COLO668 (cell line): Measurements from ENCODE around the gene ATP6AP1.
A peak's percentile ranks its signal among the peaks of the same experiment; 100 is the strongest.

Source experiments
- DNase-seq: peaks from one replicate; lab custom pipeline; 2025; ENCODE audit not compliant: unreplicated experiment; lab: John Stamatoyannopoulos, UW

ATP6AP1 gene

DNA sequence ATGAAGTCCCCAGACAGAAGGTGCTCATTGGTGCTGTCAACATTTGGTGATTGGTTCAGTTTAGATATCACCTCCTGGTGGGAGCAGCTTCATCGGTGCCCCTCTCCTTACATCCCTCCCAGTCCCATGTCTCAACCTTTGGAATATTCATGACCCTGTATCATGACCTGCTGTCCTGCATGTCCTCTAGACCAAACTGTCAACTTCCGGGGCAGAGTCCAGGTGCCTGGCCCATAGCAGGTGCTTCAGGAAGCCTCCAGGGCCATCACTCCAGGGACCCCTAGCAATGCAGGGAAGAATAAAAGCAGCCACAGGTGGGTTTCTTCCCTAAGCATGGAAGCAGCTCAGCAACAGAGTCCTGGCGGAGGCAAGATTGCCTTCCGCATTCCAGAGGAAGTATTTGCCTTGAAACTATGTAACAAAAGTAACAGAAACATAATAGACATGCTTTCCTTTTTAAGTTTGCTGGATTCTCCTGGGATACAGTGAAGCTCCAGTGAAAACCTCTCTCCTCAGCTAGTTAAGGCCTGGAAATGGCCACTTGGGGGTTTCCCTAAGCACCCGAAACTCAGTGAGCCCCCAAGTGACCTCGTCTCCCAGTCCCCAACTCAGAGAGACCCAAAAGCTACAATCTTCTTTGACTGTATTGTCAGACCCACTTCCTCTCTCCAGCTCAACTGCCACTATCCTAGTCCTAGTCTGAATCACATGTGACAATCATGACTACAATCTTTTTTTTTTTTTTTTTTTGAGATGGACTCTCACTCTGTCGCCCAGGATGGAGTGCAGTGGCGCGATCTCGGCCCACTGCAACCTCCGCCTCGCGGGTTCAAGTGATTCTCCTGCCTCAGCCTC is 1.3 kb upstream of the ATP6AP1 start:
- DNase-seq, result no peak

DNA sequence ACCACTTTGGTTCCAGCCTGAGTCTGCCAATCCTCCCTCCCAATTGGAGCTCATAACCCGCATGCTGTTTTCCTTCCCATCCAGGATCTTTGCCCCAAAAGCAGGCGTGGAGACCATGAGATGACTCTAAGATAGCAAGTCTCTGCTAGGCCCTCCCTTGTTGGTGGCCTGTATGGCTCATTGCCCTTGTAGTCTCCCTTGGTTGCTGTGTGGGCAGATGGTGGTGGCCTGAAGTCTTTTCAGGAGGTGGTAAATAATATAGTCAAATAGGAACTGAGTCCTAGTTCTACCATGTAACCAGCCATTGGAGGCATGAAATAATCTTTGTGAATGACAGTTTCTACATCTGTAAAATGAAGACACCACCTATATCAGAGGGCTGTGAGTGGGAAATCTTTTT is 1.2 kb downstream of the ATP6AP1 start:
- DNase-seq, result no peak

DNA sequence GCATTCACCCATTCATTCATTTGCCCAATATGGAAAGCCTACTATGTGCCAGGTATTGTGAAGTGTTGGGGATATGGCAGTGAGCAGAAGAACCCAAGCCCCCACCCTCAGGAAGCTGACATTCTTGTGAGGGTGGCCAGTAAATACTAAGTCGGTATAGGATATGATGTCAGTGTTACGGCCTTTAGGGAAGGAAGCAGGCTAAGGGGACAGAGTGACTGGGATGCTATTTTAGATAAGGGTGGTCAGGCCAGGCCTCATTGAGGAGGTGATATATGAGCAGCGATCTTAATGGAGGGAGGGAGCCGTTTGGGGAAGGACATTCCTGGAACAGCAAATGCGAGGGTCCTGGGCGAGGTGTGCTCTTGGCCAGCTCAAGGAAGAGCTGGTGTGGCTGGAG is 2.0 kb downstream of the ATP6AP1 start:
- DNase-seq, result no peak

DNA sequence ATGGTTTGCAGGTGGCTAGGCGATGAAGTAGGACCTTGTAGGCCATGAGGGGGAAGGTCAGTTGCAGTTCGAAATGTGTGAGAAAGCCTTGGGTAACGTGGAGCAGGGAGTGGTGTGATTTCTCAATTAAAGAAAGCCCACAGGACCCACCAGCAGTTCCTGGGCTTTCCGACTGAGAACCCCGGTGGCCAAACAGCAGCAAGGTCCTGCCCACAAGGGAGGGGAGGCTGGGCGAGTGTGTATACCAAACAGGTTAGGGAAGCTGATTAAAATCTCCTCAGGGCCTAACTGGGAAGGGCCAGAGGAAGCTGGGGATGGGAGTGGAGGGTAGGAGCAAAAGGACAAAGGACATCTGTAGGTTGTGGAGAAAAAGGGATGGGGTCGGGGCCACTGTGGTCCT is 2.4 kb downstream of the ATP6AP1 start:
- no peak for DNase-seq

DNA sequence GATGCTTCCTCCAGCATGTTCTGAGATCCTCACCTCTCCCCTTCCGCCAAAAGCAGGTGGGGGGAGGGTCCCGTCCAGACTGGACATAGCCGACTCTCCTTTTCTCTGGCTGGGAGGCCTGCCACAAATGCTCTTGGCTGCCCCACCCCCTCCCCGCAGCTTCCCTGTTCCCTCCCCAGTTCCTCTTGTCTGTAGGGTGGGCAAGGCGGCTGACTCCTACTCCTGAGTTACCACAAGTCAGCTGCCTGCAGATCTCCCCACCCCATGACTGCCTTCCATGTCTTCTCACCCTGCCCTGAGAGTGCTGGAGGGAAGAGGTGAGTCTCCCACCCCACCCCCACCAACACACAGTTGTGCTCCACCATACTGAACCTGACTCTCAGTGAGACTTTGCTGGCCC is 2.9 kb downstream of the ATP6AP1 start:
- no peak for DNase-seq

DNA sequence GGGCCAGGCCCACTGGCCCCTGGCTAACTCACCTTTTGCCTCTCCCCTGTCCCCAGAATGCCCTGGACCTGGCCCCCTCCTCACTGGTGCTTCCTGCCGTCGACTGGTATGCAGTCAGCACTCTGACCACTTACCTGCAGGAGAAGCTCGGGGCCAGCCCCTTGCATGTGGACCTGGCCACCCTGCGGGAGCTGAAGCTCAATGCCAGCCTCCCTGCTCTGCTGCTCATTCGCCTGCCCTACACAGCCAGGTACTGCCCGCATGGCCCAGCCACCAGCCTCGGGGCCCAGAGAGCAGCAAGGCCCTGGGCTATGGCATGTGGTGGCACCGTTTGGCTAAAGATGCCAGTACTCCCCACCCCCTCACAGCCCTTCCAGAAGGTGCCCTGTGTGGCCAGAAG is 3.7 kb downstream of the ATP6AP1 start:
- no peak for DNase-seq

DNA sequence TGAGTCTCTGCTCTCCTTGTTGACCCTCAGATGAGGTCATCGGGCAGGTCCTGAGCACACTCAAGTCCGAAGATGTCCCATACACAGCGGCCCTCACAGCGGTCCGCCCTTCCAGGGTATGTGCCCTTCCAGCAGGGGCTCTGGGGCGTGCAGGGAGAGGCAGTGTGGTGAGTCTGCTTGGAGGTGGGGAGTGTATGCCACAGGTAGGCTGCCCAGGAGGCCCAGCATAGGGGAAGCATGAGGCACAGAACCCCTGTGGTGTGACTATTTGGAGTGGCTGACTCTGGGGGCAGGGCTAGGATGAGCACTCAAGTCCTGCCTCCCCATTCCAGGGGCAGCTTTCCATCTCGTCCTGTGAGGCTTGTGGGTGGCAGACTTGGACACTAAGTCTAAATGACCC is 5.1 kb downstream of the ATP6AP1 start:
- no peak for DNase-seq

DNA sequence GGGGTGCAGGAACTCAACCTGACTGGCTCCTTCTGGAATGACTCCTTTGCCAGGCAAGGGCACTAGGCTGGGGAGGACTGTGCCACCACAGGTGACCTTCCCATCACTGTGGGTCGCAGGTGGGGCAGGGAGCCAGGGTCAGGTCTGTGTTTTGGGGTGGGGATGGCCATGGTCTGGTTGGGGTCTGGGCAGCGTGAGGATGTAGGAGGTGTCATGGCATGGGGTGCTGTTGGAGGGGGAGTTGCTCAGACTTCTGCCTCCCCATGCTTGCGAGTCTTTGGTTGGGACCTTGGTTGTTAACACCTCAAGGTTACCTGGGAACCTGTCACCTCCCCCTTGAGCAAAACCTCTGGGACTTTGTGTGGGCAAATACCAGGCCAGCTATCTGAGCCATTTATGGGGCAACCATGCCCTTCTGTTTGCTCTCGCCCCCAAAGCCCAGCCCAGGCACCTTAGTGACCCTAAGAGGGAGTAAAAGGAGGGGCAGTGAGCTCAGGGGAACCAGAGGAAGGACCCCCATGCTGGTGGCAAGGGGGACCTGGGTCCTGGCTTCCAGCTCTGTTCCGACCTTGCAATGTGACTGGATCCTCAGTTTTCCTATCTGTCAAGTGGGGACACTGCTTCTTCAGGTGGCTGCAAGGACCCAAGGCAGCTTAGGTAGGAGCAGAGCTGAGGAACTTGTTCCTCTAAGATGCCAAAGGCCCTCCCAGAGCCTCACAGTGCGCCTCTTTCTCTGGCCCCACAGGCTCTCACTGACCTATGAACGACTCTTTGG is 6.1 kb downstream of the ATP6AP1 start:
- DNase-seq, result no peak

DNA sequence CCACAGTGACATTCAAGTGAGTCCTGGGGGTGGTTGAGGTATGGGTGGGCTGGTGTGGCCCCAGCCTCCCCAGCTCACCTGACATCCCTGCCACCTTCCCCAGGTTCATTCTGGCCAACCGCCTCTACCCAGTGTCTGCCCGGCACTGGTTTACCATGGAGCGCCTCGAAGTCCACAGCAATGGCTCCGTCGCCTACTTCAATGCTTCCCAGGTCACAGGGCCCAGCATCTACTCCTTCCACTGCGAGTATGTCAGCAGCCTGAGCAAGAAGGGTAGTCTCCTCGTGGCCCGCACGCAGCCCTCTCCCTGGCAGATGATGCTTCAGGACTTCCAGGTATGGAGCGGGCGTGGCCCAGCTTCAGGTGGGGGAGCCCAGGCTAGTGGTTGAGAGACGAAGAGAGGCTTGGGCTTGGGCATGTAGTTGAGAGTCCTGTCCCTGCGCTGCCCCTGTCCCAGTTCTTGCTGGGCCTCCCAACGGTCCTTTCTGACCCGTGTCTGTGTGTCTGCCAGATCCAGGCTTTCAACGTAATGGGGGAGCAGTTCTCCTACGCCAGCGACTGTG is 6.8 kb downstream of the ATP6AP1 start:
- DNase-seq, result no peak

DNA sequence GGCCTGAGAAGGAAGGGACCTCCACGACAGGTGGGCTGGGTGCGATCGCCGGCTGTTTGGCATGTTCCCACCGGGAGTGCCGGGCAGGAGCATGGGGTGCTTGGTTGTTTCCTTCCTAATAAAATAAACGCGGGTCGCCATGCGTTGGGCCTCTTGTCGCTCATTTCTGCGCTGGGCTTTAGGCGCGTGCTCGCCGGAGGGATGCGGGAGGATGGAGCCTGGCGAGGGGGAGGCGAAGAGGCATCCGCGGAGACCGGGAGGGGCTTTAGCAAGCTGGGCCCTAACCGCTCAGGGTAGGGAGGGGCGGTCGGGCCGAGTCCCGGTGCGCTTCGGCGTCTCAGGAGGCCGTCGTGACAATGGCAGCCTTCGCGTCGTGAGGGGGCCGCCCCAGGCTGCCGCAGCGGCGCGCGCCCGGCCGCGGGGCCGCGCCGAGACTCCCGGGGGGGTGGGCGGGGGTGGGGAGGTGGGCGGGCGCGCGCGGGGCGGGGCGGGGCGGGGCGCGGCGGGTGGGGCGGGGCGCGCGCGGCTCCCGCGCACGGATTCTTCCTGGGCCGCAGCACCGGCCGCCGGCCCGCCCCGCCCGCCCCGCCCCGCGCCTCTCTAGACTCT is 8.0 kb downstream of the ATP6AP1 start:
- DNase-seq, result peak; percentile 77

DNA sequence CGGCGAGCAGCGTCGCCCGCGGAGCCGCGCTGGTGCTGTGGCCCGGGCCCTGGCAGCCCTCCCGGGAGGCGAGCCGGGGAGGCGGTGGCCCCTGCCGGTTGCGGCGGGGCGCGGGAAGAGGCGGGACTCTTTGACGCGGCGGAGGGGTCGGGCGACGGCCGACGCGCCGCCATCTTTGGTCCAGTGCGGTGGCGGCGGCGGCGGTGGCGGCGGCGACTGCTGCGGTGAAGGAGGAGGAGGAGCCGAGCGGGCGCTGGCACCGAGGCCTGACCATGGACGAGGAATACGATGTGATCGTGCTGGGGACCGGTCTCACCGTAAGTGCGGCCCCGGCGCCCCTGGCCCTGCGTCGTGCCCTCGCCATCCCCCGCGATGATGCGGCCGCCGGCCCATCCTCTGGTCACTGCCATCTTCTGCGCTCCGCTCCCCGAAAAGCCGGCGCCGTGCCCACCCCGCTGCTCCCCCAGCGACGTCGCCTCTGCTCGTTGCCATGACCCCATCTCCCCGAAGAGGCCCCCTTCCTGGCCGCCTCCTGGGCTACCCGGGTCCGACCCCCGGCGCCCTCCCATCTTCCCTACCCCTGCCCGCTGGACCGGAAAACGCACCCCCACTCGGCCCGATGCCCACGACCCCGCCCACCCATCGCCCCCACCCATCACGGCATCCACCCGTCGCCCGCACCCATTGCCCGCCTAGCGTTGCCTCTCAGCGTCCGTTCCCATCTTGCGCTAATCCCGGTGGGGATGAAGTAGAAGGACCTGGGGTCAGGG is 8.7 kb downstream of the ATP6AP1 start, which contains the start of gene GDI1:
Gene GDI1, plus strand, starts transcription at position 172 of the 770 bp plus-strand sequence. Its CDS starts 101 bp downstream, at position 273.
- DNase-seq, result peak; percentile 77

DNA sequence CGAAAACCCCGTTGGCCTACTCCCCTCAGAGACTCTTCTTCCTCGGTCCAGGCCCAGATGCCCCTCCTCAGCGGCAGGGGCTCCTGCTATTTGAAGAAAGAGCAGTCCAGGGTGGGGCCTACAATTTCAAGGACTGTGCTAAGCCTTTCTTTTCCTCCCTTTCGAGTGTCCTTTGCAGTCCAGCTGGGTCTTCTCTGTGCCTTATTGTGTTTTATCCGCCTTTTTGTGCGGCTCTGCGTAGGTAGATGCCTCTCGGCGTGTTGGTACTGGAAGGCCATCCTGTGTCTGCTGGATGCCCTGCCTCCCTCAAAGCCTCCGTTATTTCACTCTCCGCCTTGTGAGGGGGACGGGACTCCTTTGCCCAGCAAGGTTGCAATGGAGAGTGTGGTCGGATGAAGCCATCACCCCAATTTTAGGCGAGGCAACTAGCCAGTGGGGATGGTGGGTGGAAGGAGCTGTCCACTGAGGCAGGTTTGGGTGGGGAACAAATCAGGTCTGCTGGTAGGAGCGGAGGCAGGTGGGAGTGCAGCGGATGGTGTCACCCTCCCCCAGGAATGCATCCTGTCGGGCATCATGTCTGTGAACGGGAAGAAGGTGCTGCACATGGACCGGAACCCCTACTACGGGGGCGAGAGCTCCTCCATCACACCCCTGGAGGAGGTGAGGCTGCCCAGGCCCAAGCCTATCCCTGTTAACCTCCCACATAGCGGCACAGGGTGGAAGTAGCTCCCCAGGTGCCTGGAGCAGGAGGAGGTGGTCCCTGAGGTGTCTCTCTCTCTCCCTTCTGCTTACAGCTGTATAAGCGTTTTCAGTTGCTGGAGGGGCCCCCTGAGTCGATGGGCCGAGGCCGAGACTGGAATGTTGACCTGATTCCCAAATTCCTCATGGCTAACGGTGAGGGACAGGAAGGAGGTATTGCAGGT is 9.8 kb downstream of the ATP6AP1 start:
- no peak for DNase-seq

DNA sequence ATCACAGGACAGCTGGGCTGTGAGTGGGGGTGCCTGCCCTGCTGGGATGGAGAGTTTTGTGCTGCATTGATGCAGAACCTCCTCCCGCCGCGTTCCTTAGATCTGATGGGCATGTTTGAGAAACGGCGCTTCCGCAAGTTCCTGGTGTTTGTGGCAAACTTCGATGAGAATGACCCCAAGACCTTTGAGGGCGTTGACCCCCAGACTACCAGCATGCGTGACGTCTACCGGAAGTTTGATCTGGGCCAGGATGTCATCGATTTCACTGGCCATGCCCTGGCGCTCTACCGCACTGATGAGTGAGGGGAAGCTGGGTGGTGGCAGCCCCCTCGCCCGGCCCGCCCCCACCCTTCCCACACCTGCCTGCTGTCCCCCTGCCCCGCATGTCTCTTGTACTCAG is 11.4 kb downstream of the ATP6AP1 start:
- no peak for DNase-seq

DNA sequence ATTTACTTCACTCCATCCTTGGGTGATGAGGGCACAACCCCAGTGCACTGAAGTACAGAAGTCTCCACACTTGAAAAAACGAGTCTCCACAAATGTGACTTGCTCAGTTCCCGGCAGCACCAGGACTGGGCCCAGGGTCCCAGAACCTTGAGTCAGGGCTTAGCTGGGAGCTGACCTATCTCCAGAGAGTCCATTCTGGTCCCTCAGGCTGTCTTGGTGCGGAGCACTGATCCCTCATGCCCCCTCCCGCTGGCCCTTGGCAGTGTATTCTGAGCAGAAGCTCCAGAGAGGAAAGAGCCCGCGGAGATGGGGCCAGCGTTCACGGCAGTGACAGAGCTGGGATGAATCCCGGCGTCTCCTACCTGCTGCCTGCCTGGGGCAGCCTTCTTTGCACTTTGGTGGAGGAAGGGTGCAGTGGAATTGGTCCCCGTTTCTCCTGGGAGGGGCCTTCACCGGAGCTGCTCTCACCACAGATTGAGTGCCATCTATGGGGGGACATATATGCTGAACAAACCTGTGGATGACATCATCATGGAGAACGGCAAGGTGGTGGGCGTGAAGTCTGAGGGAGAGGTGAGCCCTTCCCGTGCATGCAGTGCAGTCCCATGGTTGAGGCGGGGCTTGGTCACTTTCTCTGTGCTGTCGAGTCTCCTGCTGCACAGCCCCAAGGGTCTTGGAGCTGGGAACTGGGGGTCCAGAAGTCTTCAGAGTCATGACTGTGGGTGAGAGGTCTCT is 12.3 kb downstream of the ATP6AP1 start:
- DNase-seq, result no peak

DNA sequence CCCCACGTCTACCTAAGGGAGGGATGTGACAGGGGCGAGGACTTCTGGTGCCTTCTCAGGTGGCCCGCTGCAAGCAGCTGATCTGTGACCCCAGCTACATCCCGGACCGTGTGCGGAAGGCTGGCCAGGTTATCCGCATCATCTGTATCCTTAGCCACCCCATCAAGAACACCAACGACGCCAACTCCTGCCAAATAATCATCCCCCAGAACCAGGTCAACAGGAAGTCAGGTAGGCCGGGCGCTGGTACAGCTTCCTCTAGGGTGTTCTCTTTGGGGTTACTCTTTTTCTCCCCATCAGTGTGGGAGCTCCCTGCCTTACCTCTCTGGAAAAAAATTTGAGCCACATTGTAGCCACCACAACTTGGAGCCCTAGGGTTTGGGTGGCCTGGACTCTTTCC is 13.1 kb downstream of the ATP6AP1 start:
- no peak for DNase-seq

DNA sequence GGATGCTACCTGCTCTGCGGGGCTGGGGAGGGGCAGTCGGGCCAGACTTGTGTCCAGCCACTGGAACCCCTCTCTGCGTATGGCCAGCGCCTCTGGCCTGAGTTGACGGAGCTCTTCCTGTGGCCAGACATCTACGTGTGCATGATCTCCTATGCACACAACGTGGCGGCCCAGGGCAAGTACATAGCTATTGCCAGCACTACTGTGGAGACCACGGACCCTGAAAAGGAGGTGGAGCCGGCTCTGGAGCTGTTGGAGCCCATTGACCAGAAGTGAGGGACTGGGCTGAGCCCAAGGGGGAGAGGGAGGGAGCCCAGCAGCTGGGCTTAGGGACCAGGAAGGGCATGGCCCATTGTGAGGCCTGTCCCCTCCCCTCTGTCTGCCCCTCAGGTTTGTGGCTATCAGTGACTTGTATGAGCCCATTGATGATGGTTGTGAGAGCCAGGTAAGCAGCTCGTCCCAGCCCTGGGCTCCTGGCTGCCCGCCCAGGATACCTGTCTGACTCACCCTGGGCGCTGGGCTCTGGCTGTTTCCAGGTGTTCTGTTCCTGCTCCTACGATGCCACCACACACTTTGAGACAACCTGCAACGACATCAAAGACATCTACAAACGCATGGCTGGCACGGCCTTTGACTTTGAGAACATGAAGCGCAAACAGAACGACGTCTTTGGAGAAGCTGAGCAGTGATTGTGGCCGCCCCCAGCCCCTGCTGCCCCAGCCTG is 13.7 kb downstream of the ATP6AP1 start:
- DNase-seq, result peak; percentile 11

DNA sequence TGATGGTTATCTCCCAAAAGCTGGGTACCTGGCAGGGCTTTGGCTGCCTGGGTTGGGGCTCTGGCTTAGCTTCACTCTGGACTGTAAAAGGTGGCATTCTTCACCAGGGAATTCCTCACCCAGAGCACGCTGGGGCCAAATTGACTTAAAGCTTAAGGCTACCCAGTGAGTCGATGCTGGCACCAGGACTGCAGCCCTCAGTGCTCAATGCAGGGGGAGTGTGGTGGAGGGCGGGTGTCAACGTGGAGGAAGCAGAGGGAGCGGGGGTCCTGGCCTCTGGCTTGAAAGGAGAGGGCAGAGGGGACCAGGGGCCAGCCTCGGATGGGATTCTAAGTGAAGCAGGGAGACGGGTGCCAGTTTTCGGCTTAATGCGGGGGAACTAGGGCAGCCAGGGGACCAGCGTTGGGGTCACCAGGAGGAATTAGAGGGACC is 15.0 kb downstream of the ATP6AP1 start:
- peak; percentile 24 for DNase-seq
